Measurements from ENCODE around the gene RAP1A.

GRCh38 chr1:111604931-111605330 lies 14.7 kb upstream of the RAP1A start:
- no peak for TF ChIP-seq POLR2AphosphoS5 (IDR thresholded peaks at IDR 0.05; ENCODE audit: low read depth, low read length)
- TF ChIP-seq, protein P1, sequence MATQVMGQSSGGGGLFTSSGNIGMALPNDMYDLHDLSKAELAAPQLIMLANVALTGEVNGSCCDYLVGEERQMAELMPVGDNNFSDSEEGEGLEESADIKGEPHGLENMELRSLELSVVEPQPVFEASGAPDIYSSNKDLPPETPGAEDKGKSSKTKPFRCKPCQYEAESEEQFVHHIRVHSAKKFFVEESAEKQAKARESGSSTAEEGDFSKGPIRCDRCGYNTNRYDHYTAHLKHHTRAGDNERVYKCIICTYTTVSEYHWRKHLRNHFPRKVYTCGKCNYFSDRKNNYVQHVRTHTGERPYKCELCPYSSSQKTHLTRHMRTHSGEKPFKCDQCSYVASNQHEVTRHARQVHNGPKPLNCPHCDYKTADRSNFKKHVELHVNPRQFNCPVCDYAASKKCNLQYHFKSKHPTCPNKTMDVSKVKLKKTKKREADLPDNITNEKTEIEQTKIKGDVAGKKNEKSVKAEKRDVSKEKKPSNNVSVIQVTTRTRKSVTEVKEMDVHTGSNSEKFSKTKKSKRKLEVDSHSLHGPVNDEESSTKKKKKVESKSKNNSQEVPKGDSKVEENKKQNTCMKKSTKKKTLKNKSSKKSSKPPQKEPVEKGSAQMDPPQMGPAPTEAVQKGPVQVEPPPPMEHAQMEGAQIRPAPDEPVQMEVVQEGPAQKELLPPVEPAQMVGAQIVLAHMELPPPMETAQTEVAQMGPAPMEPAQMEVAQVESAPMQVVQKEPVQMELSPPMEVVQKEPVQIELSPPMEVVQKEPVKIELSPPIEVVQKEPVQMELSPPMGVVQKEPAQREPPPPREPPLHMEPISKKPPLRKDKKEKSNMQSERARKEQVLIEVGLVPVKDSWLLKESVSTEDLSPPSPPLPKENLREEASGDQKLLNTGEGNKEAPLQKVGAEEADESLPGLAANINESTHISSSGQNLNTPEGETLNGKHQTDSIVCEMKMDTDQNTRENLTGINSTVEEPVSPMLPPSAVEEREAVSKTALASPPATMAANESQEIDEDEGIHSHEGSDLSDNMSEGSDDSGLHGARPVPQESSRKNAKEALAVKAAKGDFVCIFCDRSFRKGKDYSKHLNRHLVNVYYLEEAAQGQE (IDR thresholded peaks at IDR 0.05; ENCODE audit: insufficient read depth in 1 of 2, low read depth in 2 of 2, low read length in 1 of 2) = no peak
- no peak for TF ChIP-seq TCF7L2 (IDR thresholded peaks at IDR 0.05; ENCODE audit: low read depth, low read length)
